22Rv1 (cell line): ENCODE measurements around the gene PTPN23.

Source experiments
- CTCF ChIP-seq: fragments of 450-650 bp; IDR thresholded peaks from 2 replicates; pipeline ENCODE4 v1.5.1; 2017; ENCODE audit warnings: mild to moderate bottlenecking
- ZFX ChIP-seq: fragments of 450-650 bp; IDR thresholded peaks from 2 replicates; pipeline ENCODE4 v1.6.1; 2017; ENCODE audit warnings: antibody characterized with exemption, borderline replicate concordance

GRCh38 chr3:47421741-47422649 lies 41.2 kb downstream of the PTPN23 start:
- peak; percentile 69 for TF ChIP-seq CTCF
- no peak for TF ChIP-seq ZFX
